ENCODE data around the gene SCUBE2.

Gene SCUBE2

DNA sequence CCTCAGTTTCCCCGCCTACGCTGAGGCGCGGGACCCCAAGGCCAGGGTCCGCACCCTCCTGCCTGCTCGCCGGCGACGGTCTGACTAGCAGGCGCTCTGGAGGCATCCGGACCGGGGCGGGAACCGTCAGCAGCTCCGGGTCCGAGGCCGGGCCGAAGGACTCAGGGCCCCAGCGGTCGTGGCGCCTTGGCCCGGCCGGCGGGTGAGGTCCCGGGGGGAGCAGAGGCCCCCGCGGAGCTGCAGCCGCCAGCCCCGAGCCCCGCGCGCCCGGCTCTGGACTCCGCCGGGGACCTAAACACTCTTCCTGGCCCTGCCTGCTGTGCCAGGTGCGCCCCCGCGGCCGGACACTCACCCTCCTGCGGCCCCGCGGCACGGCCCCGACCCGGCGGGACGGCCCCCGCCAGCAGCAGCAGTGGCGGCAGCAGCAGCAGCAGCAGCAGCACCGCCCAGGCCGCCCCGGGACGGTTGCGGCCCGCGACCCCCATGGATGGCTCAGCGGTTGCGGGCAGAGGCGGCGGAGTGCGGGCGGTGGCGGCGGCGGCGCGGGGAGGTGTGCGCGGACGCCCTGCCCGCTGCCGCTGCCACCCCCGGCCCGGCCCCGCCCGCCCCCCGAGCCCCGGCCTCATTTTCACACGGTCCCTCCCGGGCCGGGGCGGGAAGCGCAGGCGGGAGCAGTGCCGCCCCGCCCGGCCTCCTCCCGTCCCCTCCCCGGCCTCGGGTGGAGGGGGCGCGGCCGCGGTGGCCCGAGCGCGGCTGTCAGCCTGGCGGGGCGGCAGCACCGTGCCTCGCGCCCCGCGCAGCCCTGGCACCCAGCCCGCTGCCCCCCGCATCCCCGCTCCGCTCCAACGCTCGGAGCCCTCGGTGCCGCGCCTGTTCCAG, at the start of gene SCUBE2:
TSS of gene SCUBE2 (minus strand) at position 556 of the 879 bp plus-strand sequence. CDS start at position 485, 71 bp downstream.
- DNase-seq (ENCODE audit: low read depth): no peak
- TF ChIP-seq, protein P1, sequence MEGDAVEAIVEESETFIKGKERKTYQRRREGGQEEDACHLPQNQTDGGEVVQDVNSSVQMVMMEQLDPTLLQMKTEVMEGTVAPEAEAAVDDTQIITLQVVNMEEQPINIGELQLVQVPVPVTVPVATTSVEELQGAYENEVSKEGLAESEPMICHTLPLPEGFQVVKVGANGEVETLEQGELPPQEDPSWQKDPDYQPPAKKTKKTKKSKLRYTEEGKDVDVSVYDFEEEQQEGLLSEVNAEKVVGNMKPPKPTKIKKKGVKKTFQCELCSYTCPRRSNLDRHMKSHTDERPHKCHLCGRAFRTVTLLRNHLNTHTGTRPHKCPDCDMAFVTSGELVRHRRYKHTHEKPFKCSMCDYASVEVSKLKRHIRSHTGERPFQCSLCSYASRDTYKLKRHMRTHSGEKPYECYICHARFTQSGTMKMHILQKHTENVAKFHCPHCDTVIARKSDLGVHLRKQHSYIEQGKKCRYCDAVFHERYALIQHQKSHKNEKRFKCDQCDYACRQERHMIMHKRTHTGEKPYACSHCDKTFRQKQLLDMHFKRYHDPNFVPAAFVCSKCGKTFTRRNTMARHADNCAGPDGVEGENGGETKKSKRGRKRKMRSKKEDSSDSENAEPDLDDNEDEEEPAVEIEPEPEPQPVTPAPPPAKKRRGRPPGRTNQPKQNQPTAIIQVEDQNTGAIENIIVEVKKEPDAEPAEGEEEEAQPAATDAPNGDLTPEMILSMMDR (IDR thresholded peaks at IDR 0.05; ENCODE audit: insufficient read depth, low read depth, low read length, missing control alignments): no peak
- H3K4me3 ChIP-seq (ENCODE audit: low read length): no peak within 1 kb of the TSS

DNA sequence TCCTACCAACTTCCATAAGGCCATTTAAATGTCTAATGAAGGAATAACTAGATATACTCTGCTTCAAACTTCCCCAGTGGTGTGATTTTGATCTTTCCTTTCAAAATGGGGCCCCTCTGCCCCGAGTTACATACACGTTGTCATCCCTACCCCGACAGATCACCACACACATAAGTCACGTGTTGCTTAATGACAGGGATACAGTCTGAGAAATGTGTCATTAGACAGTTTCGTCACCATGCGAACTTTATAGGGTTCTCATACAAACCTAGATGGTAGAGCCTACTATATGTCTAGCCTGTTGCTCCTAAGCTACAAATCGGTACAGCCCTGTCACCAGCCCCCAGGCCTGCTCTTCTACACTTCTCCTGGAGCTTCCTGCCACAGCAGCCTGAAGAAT, 49.8 kb upstream of the SCUBE2 start:
- TF ChIP-seq, protein P1 (IDR thresholded peaks at IDR 0.05; ENCODE audit: insufficient read depth, low read depth, low read length, missing control alignments): no peak
- no peak for DNase-seq (ENCODE audit: low read depth)
- H3K4me3 ChIP-seq (ENCODE audit: low read length): no peak overlapping the region

DNA sequence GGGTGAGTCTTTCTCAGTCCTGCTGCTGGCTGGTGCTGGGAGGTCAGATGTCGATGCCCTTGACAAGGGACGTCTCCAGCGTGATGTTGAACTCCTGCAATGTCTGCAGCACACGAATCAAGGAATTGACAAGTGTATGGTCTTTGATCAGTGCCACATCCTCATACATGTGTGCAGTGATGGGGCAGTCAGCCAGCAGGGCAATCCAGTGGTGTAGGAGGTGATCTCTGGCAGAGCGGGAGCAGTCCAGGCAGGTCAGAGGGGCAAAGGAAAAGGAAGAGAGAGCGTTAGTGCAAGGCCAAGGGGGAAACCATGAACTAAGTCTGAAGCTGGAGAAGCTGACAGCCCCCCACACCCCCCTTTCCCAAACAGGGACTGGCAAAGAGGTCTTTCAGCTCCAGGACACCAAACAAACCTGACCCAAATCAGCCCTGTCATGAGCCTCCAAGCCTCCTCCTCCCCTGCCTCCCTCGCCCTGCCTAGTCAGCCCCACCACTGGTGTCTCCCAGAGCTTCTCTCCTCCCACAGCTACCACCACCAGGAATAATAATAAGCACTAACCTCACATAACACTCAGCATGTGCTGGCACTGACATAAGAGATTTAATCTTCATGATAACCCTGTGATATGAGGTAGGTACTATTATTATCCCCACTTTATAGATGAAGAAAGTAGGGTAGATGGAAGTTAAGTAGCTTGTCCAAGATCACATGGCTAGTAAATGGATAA, 48.4 kb upstream of the SCUBE2 start:
- no peak overlapping the region for H3K4me3 ChIP-seq (ENCODE audit: low read length)
- no peak for DNase-seq (ENCODE audit: low read depth)
- TF ChIP-seq, protein P1 (IDR thresholded peaks at IDR 0.05; ENCODE audit: insufficient read depth, low read depth, low read length, missing control alignments): no peak

DNA sequence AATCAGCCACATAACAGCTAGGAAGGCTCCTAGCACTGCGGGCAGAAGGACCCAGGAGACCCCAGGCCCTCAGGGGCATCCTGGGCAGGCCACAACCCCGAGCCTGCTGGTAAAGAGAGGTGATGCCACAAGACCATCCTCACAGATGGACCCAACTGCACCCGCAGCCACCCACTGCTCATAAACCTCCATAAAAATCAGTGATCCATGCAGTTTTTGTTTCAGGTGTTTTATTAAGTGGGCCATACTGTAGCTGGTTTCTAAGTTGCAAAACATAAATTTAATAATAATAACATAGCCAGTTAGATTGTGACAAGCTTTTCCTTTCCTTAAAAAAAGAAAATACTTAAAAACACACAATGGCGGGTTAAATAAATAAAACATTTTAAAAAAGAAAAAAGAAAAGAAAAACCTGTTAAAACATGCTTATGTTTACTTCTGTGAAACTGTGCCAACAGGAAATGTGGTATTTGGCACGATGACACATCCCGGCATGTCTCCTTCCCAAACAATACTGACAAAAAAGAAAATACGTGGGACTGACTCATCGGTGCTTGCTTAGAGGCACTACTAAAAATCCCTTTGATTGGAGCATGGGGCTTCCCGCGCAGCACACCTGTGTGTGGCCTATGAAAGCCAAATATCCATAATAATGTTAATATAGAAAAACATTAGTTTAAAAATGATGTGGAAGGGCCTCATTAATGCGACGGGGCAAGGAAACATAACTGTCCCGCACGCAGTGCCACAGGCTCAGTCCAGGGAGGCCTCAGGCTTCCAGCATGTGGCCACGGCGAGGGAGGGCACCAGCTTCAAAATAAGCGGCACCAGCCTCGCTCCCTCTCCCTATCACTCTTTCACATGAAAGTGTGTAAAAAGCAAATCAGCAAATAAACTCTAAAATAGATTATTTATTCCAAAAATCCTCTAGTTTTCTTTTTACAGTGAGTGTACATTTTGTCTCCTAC, 47.5 kb upstream of the SCUBE2 start:
- TF ChIP-seq, protein P1 (IDR thresholded peaks at IDR 0.05; ENCODE audit: insufficient read depth, low read depth, low read length, missing control alignments): no peak
- H3K4me3 ChIP-seq (ENCODE audit: low read length): no peak overlapping the region
- peak; percentile 98 for DNase-seq (ENCODE audit: low read depth)

DNA sequence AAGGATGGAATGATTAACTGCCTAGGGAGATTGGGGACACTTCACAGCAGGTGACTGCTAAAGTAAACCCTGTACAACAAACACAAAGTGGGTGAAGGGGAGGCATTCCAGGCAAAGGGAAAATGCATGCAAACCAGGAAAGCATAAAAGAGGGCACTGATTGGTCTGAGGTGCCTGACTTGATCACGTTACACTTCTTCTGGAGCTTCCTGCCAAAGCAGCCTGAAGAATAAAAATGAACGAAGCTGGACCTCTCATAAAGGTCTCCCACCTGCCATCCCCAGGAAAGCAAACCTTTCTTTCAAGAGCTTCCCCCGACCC, 46.7 kb upstream of the SCUBE2 start:
- DNase-seq (ENCODE audit: low read depth): no peak
- no peak overlapping the region for H3K4me3 ChIP-seq (ENCODE audit: low read length)
- TF ChIP-seq, protein P1 (IDR thresholded peaks at IDR 0.05; ENCODE audit: insufficient read depth, low read depth, low read length, missing control alignments): no peak

DNA sequence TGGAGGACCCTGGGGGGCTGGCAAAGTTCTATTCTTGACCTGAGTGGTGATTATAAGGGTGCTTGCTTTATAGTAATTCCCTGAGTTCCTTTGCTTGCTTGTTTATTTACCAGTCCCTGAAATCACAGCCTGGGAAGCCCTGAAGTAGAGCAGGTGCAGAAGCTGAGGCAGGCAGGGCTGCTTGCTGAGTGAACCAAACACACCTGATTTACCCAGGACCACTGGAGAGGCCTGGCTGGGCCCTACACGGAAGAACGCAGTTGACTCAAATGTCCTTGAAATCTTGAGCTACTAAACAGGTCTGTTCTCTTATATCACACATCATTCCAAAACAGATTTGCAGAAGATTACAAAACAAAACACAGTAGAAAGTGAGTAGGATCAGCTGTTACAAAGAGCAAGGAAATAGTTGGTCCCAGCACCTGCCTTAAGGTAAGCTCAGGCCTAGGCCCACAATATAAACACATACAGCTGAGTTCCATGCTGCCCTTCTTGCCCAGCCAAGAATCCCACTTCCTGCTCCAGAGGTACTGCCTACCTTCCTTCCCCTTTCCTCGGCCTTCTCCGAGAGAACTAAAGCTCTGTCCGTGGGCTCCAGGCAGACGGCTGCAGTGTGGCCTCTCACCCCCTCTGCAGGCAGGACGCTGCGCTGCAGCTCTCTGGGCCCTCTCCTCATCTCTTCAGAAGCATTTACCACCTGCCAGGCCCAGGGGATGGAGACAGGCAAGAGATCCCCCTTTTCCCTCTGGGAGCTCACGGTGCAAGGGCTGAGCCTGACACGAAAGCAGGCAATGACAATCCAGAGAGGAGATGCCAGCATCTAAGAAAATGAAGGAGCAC, 46.1 kb upstream of the SCUBE2 start:
- DNase-seq (ENCODE audit: low read depth): peak; percentile 77
- TF ChIP-seq, protein P1 (IDR thresholded peaks at IDR 0.05; ENCODE audit: insufficient read depth, low read depth, low read length, missing control alignments): peak; percentile 99
- H3K4me3 ChIP-seq (ENCODE audit: low read length): no peak overlapping the region

All from epithelial cell of esophagus (primary cell).